Measurements from ENCODE around the gene GFRA1.

The GFRA1 gene

GRCh38 chr10:116026725-116027124 is 246.3 kb downstream of the GFRA1 start:
- Histone ChIP-seq H3K79me2 (ENCODE audit: insufficient read depth, low read length) (no peaks in the 10 kb centered on the region), H3K27ac (ENCODE audit: low read depth, low read length) (no peak overlapping the region), H3K9me2 (replicated peaks; ENCODE audit: insufficient read depth, low read length) (no peaks in the 10 kb centered on the region), H3K27me3 (ENCODE audit: low read length) (no peaks in the 10 kb centered on the region), H3K36me3 (ENCODE audit: low read length) (no peaks in the 10 kb centered on the region), H4K20me1 (ENCODE audit: low read depth, low read length) (no peaks in the 10 kb centered on the region), H2AFZ (ENCODE audit: low read depth, low read length, severe bottlenecking) (no peak overlapping the region), H3F3A (ENCODE audit: insufficient read depth) (no peaks in the 10 kb centered on the region), H3K9ac (ENCODE audit: low read length) (no peak overlapping the region), H3K4me3 (ENCODE audit: insufficient read depth, low read length, poor library complexity, severe bottlenecking) (no peak overlapping the region), H3K4me2 (ENCODE audit: low read depth, low read length, poor library complexity, severe bottlenecking) (no peak overlapping the region), H3K9me3 (ENCODE audit: insufficient read depth, low read length) (no peaks in the 10 kb centered on the region)
- TF ChIP-seq CTCF (IDR thresholded peaks at IDR 0.05; ENCODE audit: insufficient read depth, low read length, poor library complexity, severe bottlenecking): no peak

DNA sequence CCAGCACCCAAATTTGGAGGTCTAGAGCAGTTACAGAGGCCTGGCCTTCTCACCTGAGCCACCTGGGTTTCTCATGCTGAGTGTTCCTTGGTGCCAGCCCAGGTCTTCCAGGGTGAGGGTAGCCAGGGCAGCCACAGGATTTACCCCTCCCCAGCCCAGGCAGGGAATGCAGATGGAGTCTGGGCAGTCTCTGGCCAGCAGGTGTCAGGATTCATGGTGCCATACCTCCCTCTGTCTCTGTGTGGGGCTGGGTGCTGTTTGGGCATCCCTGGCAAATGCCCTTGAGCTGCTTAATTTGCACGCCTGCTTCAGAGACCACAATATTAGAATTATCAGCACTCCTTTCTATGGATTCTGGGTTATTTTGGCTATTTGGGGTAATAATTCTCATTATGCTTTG is 246.7 kb downstream of the GFRA1 start:
- Histone ChIP-seq H3K27me3 (ENCODE audit: low read length) (no peaks in the 10 kb centered on the region), H3K4me2 (ENCODE audit: low read depth, low read length, poor library complexity, severe bottlenecking) (no peak overlapping the region), H3K79me2 (ENCODE audit: insufficient read depth, low read length) (no peaks in the 10 kb centered on the region), H2AFZ (ENCODE audit: low read depth, low read length, severe bottlenecking) (no peak overlapping the region), H3K36me3 (ENCODE audit: low read length) (no peaks in the 10 kb centered on the region), H3K27ac (ENCODE audit: low read depth, low read length) (no peak overlapping the region), H3K9me3 (ENCODE audit: insufficient read depth, low read length) (no peaks in the 10 kb centered on the region), H4K20me1 (ENCODE audit: low read depth, low read length) (no peaks in the 10 kb centered on the region), H3K9ac (ENCODE audit: low read length) (no peak overlapping the region), H3F3A (ENCODE audit: insufficient read depth) (no peaks in the 10 kb centered on the region), H3K4me3 (ENCODE audit: insufficient read depth, low read length, poor library complexity, severe bottlenecking) (no peak overlapping the region), H3K9me2 (replicated peaks; ENCODE audit: insufficient read depth, low read length) (no peaks in the 10 kb centered on the region)
- no peak for TF ChIP-seq EZH2phosphoT487 (conservative IDR thresholded peaks at IDR 0.05; ENCODE audit: low read length)
- TF ChIP-seq CTCF (IDR thresholded peaks at IDR 0.05; ENCODE audit: insufficient read depth, low read length, poor library complexity, severe bottlenecking): no peak

DNA sequence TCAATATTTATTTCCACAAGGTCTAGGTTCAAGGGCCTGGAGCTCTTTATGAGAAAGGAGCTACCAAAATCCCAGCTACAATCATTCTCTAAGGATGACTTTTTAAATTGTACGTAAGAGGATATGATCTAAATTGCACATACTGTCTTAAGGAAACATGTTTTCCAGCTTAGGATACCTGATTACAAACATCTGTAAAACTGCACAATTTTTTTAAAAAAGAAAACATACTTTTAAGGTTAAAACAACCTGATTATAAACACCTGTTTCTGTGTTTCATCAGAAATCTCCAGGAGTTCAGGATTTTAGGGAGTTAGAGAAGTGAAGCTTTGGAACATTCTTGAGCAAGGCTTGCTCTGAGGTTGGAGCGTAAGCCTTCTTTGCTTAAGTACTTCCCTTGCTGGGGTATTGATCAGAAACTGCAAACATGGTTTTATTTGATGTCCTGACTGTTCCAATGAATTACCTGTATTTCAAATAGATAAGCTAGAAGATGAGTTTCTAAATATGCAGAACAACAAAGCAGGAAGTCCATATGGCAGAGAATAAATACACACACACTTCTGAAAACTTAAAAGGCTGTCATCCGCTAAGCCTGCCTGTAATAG is 248.6 kb downstream of the GFRA1 start:
- H3K36me3 ChIP-seq (ENCODE audit: low read length): no peaks in the 10 kb centered on the region
- TF ChIP-seq EZH2phosphoT487 (conservative IDR thresholded peaks at IDR 0.05; ENCODE audit: low read length): no peak
- TF ChIP-seq CTCF (IDR thresholded peaks at IDR 0.05; ENCODE audit: insufficient read depth, low read length, poor library complexity, severe bottlenecking): no peak
- H2AFZ ChIP-seq (ENCODE audit: low read depth, low read length, severe bottlenecking): no peak overlapping the region
- H4K20me1 ChIP-seq (ENCODE audit: low read depth, low read length): no peaks in the 10 kb centered on the region
- no peaks in the 10 kb centered on the region for H3F3A ChIP-seq (ENCODE audit: insufficient read depth)
- H3K79me2 ChIP-seq (ENCODE audit: insufficient read depth, low read length): no peaks in the 10 kb centered on the region
- no peaks in the 10 kb centered on the region for H3K27me3 ChIP-seq (ENCODE audit: low read length)
- no peaks in the 10 kb centered on the region for H3K9me3 ChIP-seq (ENCODE audit: insufficient read depth, low read length)
- H3K4me2 ChIP-seq (ENCODE audit: low read depth, low read length, poor library complexity, severe bottlenecking): no peak overlapping the region
- no peak overlapping the region for H3K27ac ChIP-seq (ENCODE audit: low read depth, low read length)
- H3K9ac ChIP-seq (ENCODE audit: low read length): no peak overlapping the region
- no peak overlapping the region for H3K4me3 ChIP-seq (ENCODE audit: insufficient read depth, low read length, poor library complexity, severe bottlenecking)
- no peaks in the 10 kb centered on the region for H3K9me2 ChIP-seq (replicated peaks; ENCODE audit: insufficient read depth, low read length)
